GM19324 (cell line): ENCODE data around the gene CCDC88B.
A peak's percentile ranks its signal among the peaks of the same experiment; 100 is the strongest.

Source experiments
- ATAC-seq: cut with Tn5 transposase; IDR thresholded peaks from one replicate; pipeline ENCODE4 v1.9.1; 2021; ENCODE audit warnings: mild to moderate bottlenecking, moderate library complexity; ENCODE audit not compliant: unreplicated experiment, low FRiP score

CCDC88B gene

DNA sequence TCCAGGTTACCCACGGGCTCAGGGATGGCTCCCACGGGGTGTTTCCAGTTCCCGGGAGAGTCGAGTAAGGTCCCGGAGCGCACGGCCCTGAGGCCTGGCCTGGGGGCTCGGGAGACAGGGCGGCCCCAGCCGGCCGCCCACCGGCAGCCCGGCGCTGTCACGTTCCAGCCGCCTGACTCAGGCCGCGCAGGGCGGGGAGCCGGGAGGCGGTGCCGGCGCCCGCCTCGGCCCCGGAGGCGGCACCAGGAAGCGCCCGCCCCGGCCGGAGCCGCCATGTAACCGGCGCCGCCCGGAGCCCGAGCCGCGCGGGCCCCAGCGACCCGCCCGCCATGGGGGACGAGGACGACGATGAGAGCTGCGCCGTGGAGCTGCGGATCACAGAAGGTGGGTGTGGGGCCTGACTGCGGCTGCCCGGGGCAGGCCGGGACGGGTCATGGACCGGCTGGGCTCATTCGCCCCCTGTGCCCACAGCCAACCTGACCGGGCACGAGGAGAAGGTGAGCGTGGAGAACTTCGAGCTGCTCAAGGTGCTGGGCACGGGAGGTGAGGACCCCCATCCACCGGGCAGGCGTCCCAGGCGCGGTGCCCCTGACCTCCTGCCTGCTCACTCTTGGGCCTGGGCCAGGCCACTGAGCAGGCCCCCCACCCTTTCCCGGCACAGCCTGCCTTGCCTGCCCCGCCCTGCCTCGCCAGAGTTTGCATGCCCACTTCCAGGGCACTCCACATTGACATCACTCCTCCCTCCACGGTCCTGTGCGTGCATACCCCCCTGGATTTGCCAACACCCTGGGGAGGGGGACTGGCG is 19.1 kb downstream of the CCDC88B start, which contains the start of gene RPS6KA4:
Gene RPS6KA4, plus strand, starts transcription at position 256 of the 805 bp plus-strand sequence. Its CDS starts 74 bp downstream, at position 330.
- ATAC-seq: peak; percentile 55

DNA sequence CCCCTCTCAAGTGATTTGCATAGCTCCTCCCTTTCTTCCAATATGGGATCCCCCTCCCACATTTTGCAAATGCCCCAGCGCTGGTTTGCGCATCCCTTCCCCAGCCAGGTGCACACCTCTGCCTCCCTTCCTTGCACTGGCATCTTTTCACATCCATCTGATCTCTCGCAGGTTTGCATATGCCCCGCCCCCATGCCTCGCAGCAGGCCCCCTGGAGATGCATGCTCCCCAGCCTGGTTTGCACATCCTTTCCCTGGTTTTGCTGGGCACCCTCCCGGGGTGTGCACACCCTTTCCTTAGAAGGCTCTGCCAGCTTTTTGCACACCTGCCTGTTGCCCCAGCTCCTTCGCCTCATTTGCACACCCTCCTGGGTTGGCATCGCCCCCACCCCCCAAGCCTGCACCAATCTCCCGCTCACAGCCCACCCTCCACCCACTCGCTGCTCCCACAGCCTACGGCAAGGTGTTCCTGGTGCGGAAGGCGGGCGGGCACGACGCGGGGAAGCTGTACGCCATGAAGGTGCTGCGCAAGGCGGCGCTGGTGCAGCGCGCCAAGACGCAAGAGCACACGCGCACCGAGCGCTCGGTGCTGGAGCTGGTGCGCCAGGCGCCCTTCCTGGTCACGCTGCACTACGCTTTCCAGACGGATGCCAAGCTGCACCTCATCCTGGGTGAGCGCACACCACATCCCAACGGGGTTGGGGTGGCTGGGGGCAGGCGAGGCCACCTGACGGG is 19.9 kb downstream of the CCDC88B start:
- ATAC-seq: no peak

DNA sequence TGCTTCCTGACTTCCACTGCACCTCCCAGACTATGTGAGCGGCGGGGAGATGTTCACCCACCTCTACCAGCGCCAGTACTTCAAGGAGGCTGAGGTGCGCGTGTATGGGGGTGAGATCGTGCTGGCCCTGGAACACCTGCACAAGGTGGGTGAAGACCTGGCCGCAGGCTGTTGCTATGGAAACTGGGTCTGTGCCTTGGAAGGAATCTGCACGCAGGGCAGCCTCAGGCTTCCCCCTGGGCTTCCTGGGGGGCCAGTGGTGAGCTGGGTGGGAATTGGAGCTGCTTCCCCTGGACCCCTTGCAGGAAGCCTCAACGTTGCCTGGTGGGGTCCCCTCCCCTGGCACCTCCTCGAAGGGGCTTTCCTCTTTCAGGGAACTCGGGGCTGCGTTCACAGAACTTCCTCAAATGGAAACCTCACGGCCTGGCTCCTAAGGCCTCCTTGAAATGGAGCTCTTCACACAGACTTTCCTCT is 20.5 kb downstream of the CCDC88B start:
- ATAC-seq: no peak

DNA sequence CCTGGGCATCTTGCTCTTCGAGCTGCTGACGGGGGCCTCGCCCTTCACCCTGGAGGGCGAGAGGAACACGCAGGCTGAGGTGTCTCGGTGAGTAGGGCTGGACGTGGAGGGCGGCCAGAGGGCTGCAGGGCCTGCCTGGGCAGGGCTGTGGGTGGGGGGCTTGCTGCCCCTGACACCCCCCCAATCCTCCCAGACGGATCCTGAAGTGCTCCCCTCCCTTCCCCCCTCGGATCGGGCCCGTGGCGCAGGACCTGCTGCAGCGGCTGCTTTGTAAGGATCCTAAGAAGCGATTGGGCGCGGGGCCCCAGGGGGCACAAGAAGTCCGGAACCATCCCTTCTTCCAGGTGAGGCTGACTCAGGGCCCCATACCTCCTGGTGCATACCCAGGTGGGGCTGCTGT is 21.7 kb downstream of the CCDC88B start:
- ATAC-seq: no peak

DNA sequence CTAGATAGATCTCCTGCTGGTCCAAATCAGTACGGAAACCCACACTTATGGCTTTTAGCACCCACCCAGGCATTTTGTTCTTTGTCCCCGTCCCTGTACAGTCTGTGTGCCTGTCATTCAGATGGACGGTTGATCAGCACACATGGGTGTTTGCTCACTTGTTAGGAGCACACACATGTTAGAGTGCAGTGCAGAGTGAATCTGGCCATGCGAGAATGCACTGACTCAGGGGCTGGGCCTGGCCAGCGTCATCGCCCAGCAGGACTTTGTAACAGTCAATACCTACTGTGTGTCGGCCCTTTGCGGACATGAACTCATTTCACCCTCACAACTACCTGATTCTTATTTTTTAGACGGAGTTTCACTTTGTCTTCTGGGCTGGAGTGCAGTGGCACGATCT is 22.3 kb downstream of the CCDC88B start:
- ATAC-seq: no peak

DNA sequence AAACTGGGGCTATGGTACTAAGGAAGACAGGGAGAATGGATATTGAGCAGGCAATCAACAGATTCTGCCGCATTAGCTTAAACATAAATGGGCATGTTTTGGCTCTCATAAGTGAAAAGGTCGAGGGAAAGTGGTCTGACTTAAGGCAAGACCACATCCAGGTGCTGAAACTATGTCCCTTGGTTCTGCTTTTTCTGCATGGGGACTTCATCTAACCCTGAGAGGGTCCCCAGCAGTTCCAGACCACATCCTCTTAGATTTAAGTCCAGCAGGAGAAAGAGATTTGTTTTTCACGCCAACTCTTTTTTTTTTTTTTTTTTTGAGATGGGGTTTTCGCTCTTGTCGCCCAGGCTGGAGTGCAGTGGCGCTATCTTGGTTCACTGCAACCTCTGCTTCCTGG is 24.4 kb downstream of the CCDC88B start:
- ATAC-seq: no peak

DNA sequence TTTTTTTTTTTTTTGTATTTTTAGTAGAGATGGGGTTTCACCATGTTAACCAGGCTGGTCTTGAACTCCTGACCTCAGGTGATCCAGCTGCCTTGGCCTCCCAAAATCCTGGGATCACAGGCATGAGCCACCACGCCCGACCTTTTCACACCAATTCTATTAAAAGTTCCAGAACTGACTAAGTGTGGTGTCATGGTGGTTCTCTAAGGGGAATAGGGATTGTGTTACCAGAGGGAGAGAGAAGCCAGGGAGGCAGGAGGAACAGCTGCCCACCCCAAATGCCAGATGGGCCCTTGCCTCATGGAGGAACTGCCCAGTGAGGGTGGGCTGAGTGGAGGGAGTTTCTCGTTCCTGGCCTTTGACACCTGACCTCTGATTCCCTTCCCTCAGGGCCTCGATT is 24.9 kb downstream of the CCDC88B start:
- ATAC-seq: no peak

DNA sequence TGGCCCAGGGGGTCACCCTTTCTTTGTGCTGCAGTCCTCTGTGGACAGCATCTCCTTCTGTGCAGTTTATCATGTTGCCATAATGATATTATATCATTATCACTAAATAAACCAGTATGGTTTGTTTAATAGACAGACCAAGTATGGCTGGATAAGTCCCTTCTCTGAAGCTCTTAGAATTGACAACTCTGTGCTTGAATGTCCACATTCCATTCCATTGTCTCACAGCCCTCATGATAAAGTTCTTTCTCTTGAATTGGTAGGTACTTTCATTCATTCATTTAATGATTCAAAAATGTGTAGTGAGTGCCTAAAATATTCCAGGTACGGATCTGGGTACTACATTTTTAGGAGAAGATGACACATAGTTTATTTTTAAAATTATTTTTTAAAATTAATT is 26.7 kb downstream of the CCDC88B start:
- ATAC-seq: no peak

DNA sequence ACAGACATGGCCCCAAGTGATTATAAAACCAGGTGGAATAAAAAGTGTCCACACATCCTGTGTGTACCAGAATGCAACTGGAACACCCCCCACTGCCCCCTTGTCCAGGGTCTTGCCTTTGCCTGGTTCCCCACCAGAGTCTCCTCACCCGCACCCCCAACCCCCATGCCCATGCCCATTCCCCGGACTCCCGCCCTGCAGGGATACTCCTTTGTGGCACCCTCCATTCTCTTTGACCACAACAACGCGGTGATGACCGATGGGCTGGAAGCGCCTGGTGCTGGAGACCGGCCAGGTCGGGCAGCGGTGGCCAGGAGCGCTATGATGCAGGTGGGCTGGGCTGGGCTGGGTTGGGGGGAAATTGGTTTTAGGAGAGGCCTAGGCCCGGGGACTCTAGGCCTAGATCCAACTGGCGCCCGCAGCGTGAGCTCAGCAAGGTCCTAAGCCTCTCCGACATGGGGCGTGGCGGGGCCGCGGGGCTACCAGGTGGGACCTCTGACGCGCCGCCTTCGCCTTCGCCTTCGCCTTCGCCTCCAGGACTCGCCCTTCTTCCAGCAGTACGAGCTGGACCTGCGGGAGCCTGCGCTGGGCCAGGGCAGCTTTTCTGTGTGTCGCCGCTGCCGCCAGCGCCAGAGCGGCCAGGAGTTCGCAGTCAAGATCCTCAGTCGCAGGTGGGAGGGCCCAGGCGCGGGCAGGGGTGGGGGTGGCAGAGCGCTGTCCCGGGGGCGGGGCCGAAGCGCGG is 28.1 kb downstream of the CCDC88B start:
- no peak for ATAC-seq

DNA sequence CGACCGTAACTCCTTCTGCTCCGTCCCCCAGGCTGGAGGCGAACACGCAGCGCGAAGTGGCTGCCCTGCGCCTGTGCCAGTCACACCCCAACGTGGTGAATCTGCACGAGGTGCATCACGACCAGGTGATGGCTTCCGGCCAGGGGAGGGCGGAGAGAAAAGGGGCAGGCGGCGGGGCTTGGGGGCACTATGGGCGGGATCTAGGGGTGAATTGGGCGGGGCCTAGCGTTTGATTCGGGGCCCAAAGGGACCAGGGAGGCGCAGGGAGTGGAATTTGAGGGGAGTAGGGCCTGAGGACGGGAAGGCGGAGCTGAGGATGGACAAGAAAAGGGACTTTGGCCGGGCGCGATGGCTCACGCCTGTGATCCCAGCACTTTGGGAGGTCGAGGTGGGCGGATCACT is 28.7 kb downstream of the CCDC88B start:
- no peak for ATAC-seq

DNA sequence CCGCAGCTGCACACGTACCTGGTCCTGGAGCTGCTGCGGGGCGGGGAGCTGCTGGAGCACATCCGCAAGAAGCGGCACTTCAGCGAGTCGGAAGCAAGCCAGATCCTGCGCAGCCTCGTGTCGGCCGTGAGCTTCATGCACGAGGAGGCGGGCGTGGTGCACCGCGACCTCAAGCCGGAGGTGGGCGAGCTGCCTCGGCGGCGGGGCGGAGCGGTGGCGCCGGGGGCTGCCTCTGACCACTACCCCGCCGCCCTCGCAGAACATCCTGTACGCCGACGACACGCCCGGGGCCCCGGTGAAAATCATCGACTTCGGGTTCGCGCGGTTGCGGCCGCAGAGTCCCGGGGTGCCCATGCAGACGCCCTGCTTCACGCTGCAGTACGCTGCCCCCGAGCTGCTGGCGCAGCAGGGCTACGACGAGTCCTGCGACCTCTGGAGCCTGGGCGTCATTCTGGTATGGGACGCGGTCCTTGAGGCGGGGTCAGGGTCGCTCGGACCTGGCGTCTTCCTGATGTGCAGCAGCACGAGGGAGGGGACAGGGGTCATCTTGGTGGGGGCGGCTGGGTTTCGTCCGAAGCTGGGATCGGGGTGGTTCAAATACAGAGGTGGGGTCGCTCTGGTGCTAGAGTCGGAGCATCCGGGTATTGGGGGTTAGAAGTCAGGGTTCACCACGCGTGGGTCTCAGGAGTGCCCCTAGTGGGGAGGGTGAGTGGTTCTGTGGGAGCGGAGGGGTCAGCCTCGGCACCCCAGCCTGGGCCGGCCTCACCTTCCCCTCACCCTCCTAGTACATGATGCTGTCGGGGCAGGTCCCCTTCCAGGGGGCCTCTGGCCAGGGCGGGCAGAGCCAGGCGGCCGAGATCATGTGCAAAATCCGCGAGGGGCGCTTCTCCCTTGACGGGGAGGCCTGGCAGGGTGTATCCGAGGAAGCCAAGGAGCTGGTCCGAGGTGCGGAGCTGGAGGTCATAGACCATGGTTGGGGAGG is 29.7 kb downstream of the CCDC88B start:
- no peak for ATAC-seq

DNA sequence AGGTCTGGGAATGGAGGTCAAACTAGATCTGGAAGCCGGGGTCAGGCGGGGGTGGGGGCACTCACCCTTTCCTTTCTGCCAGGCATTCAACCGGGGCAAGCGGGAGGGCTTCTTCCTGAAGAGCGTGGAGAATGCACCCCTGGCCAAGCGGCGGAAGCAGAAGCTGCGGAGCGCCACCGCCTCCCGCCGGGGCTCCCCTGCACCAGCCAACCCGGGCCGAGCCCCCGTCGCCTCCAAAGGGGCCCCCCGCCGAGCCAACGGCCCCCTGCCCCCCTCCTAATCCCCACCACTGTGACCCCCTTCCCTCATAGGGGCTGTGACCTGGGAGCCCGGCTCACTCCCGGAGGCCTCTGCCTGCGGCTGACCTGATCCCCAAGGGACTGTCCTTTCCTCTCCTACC is 31.2 kb downstream of the CCDC88B start:
- no peak for ATAC-seq

DNA sequence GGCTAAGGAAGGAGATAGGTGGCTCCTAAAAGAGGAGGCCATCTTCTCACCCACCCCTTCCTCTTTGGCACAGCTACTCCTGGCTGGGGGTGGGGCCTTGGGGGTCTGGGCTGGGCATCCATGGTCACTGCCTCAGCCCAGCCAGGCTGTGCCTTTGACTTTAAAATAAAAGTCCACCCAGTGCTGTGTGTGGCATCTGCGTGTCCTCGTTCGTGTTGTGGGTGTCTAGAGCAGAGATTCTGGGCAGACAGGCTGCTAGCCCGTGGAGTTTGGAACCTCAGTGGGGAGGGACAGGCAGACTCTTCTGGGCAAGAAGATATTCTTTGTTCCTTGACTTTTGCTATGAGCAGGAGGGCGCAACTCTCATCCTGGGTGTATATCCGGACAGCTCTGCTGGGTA is 32.0 kb downstream of the CCDC88B start:
- ATAC-seq: no peak

DNA sequence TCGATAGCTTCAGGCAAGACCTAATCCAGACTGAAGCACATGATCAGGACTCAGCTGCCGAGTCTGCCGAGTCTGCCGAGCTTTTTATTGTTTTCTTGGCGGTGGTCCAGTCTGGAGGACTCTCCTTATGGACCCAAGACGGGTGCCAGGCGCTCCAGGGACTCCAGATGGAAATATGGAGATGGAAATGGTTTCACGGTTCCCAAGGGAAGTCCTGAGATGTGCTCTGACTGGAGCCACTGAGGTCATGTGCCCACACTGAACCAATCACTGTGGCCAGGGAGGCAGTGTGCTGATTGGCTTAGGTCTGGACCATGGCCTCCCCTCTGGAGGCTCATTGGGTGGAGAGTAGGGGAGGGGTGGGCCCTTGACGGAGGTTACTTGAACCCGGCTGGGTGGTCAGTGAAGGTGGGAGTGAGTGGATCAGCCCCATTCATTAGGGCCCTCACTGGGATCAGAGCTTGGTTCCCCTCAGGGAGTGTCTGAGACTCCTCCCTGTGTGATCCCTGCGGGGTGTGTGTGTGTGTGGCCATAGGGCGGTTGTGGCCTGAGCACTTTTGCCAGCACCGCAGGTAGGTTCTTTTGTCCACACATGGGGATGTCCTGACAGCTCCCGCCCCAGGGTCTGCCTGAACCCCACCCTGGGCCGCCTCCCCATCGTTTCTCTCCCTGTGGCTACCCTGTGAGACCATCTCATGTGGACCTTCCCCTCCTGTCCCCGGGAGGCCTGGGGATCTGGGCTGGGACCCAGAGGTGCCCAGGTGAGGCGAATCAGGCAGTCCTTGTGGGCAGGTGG is 33.0 kb downstream of the CCDC88B start:
- no peak for ATAC-seq

DNA sequence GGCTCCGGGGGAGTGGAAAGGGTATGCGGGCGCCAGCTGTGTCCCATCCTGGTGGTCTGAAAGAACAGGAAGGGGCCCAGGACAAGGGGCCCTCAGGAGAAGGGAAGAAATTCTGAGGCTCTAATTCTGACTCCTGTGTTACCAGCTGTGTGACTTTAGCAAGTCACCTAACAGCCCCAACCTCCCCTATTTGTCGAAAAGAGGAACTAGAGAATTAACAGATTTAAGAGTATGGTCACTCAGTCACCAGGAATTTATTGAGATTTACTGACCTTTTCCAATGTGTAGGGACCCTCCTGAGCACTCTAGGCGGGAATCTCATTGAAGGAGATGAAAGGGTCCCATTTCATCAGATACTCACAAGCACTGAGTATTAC is 33.6 kb downstream of the CCDC88B start:
- no peak for ATAC-seq

DNA sequence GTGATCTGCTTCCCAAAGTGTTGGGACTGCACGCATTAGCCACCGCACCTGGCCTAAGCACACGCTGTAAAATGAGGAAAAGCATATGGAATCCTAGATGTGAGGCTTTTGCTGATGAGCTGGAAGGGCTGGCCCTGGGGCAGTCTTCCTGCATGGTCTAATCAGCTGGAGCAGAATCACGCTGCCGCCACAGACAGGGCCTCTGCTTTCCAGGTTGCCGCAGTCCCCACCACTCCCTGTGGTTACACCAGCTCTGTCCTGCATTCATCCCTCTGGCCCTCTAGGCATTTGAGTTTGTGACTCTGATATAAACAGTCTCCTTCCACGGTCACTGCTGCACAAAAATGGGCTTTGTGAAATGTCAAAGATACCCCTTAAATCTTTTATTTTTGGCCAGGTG is 36.1 kb downstream of the CCDC88B start:
- no peak for ATAC-seq

DNA sequence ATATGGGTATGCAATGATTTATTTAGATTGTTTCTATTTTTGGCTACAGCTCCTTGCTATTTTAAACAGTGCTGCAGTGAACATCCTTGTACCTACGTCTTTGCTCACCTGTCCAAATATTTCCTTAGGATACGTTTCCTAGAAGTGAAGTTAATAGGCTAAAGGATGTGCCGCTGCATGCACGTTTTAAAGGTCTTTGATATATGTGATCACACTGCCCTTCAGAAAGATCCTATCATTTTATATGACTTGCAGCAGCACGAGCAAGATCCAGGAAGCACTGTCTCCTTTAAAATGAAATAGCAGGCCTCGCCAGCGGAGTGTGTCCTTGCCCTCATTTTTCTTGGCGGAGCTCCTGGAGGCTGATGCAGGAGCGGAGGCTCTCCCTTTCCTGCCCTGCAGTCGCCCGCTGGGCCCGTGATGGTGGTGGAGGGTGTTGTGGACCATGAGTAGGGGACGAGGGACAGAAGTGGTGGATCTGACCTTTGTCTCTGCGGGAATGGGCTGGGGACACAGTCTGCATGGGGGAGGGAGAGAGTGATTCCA is 38.4 kb downstream of the CCDC88B start:
- ATAC-seq: no peak

DNA sequence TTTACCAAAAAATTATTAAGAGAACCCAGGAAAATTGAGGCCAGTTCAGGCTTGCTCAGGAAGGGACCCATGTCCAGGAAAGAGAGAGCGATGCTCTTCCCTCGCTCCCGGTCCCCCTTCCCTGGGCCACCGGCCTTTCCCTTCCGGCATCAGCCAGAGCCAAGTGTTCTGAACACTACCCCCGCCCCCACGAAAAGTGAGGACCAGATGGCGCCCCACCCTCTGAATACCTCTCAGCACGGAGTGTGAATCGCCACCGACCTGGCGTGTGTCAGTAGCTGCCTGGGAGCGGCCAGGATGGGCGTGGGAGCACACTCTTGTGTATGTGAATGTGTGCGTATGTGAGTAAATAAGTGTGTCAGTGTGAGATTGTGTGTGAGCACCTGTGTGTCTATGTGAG is 39.2 kb downstream of the CCDC88B start:
- no peak for ATAC-seq
